ENCODE results near the gene CRLF2.
"Not testable (repeated sequence)": the region's sequence is repeated elsewhere in the genome, so short reads cannot be mapped to it uniquely, and the experiment has no call there.

The CRLF2 gene

GRCh38 chrX:1231850-1232465, 19.5 kb upstream of the CRLF2 start:
- Histone ChIP-seq H3K27me3 (replicated peaks) (no peaks in the 10 kb centered on the region), H3K36me3 (replicated peaks) (no peaks in the 10 kb centered on the region), H3K27ac (no peak overlapping the region), H3K4me3 (ENCODE audit: low read depth, low read length) (no peak overlapping the region)
- no peak for TF ChIP-seq CTCF (IDR thresholded peaks at IDR 0.05; ENCODE audit: low read depth, low read length, missing control alignments)
- in situ Hi-C loops (cut with HindIII; ENCODE audit: low pct_ligation_motif_present, low sequenced_read_pairs), result no loop called here
- DNase-seq, result no peak

GRCh38 chrX:1228101-1228500, 15.7 kb upstream of the CRLF2 start:
- DNase-seq; H3K4me3 ChIP-seq (ENCODE audit: low read depth, low read length); H3K36me3 ChIP-seq (replicated peaks); H3K27me3 ChIP-seq (replicated peaks); in situ Hi-C loops (cut with HindIII; ENCODE audit: low pct_ligation_motif_present, low sequenced_read_pairs); H3K27ac ChIP-seq: not testable (repeated sequence)

GRCh38 chrX:1226249-1226648, 13.8 kb upstream of the CRLF2 start:
- Histone ChIP-seq H3K36me3 (replicated peaks) (no peaks in the 10 kb centered on the region), H3K27ac (no peak overlapping the region), H3K27me3 (replicated peaks) (no peaks in the 10 kb centered on the region), H3K4me3 (ENCODE audit: low read depth, low read length) (no peak overlapping the region)
- DNase-seq, result no peak
- in situ Hi-C loops (cut with HindIII; ENCODE audit: low pct_ligation_motif_present, low sequenced_read_pairs), result no loop called here
- TF ChIP-seq CTCF (IDR thresholded peaks at IDR 0.05; ENCODE audit: low read depth, low read length, missing control alignments), result no peak

GRCh38 chrX:1224954-1225353, 12.5 kb upstream of the CRLF2 start:
- Histone ChIP-seq H3K27me3 (replicated peaks) (no peaks in the 10 kb centered on the region), H3K4me3 (ENCODE audit: low read depth, low read length) (no peak overlapping the region), H3K36me3 (replicated peaks) (no peaks in the 10 kb centered on the region), H3K27ac (no peak overlapping the region)
- in situ Hi-C loops (cut with HindIII; ENCODE audit: low pct_ligation_motif_present, low sequenced_read_pairs), result no loop called here
- TF ChIP-seq CTCF (IDR thresholded peaks at IDR 0.05; ENCODE audit: low read depth, low read length, missing control alignments), result no peak
- no peak for DNase-seq

GRCh38 chrX:1223242-1223600, 10.8 kb upstream of the CRLF2 start:
- DNase-seq, result no peak

GRCh38 chrX:1222531-1223241, 10.2 kb upstream of the CRLF2 start:
- in situ Hi-C loops (cut with HindIII; ENCODE audit: low pct_ligation_motif_present, low sequenced_read_pairs), result no loop called here
- H3K36me3 ChIP-seq (replicated peaks), result no peaks in the 10 kb centered on the region
- no peak overlapping the region for H3K4me3 ChIP-seq (ENCODE audit: low read depth, low read length)
- H3K27ac ChIP-seq, result no peak overlapping the region
- TF ChIP-seq CTCF (IDR thresholded peaks at IDR 0.05; ENCODE audit: low read depth, low read length, missing control alignments), result no peak
- DNase-seq, result peak; percentile 25
- H3K27me3 ChIP-seq (replicated peaks), result no peaks in the 10 kb centered on the region

More at GRCh38 chrX:1223242-1223600, 10.8 kb upstream of the CRLF2 start:
- H3K27me3 ChIP-seq (replicated peaks), result no peaks in the 10 kb centered on the region
- no peak overlapping the region for H3K4me3 ChIP-seq (ENCODE audit: low read depth, low read length)
- no peak overlapping the region for H3K27ac ChIP-seq
- in situ Hi-C loops (cut with HindIII; ENCODE audit: low pct_ligation_motif_present, low sequenced_read_pairs), result no loop called here
- no peaks in the 10 kb centered on the region for H3K36me3 ChIP-seq (replicated peaks)
- TF ChIP-seq CTCF (IDR thresholded peaks at IDR 0.05; ENCODE audit: low read depth, low read length, missing control alignments), result no peak
